HG03135 (cell line): Measurements from ENCODE around the gene KRTAP24-1.

Experiments used
- ATAC-seq: cut with Tn5 transposase; IDR thresholded peaks from one replicate; pipeline ENCODE4 v1.9.1; 2021; ENCODE audit warnings: mild to moderate bottlenecking, moderate library complexity; ENCODE audit not compliant: unreplicated experiment

Gene KRTAP24-1

GRCh38 chr21:30238168-30238567 lies 44.6 kb downstream of the KRTAP24-1 start:
- no peak for ATAC-seq

- ATAC-seq = no peak
These were observed 48.1 kb downstream of the KRTAP24-1 start for GRCh38 chr21:30234643-30235042.

GRCh38 chr21:30234050-30234449 lies 48.7 kb downstream of the KRTAP24-1 start:
- no peak for ATAC-seq

GRCh38 chr21:30233228-30234020 lies 49.3 kb downstream of the KRTAP24-1 start:
- ATAC-seq = no peak

GRCh38 chr21:30232011-30232410 lies 50.7 kb downstream of the KRTAP24-1 start:
- no peak for ATAC-seq
